Measurements from ENCODE around the gene GDF15. TPM values are rescaled to one million over a fixed set of nuclear protein-coding genes. Genes with fewer than 3 reads are reported as not detected.

The GDF15 gene
- total RNA-seq (1 to 10 TPM in 3 of 5 donors, not detected in 2; 1.5 to 1.7 (median 1.5) TPM), total RNA-seq (0 to 10.9 (median 0) reads per million in 29 experiments)
- total RNA-seq (2013): 0.28 TPM

GRCh38 chr19:18385675-18386542 is at the start of gene GDF15:
Gene GDF15 (plus strand): TSS chr19:18386158. CDS start chr19:18386190, 32 bp downstream.
- Mint-ChIP-seq H3K36me3 (no peaks in the 10 kb centered on the region), H3K27me3 (peaks cover 14 to 62% of the 10 kb centered on the region in 2 donors), H3K9me3 (no peaks in the 10 kb centered on the region), H3K4me1 (peaks cover 10 to 19% (median 12%) of the 10 kb centered on the region in 3 donors), H3K27ac (no peak within 1 kb of the TSS), H3K4me3 (peak within 1 kb of the TSS in 1 of 3 donors; percentile 75)
- H3K4me1 ChIP-seq (ENCODE audit: control insufficient read depth in 1 of 2, extremely low read depth in 1 of 2, insufficient read depth in 2 of 2, low read length in 2 of 2): peaks cover 4 to 18% of the 10 kb centered on the region in 2 experiments
- ChIA-PET CTCF (no interaction called here), POLR2A (no interaction called here)
- ATAC-seq (replicated peaks in 1 of 4) (no peak), DNase-seq (peak in 15 of 35 experiments; percentile 4 to 49 (median 23))
- H3K9me3 ChIP-seq: no peaks in the 10 kb centered on the region
- H3K27ac ChIP-seq (ENCODE audit: low read length): no peak within 1 kb of the TSS
- 53% methylated on average over 24 of the region's 33 CpGs for WGBS (ENCODE audit: insufficient coverage)
- H3K4me3 ChIP-seq (ENCODE audit: control insufficient read depth in 1 of 2, extremely low read depth in 1 of 2, low read length in 1 of 2): no peak within 1 kb of the TSS
- peaks cover 0 to 80% of the 10 kb centered on the region in 2 experiments for H3K27me3 ChIP-seq (replicated peaks in 1 of 2; ENCODE audit: control insufficient read depth in 2 of 2, extremely low read depth in 1 of 2, insufficient read depth in 2 of 2, low read length in 1 of 2)
- no peaks in the 10 kb centered on the region for H3K36me3 ChIP-seq (ENCODE audit: control insufficient read depth in 2 of 2, extremely low read depth in 1 of 2, insufficient read depth in 1 of 2, low read length in 1 of 2)

DNA sequence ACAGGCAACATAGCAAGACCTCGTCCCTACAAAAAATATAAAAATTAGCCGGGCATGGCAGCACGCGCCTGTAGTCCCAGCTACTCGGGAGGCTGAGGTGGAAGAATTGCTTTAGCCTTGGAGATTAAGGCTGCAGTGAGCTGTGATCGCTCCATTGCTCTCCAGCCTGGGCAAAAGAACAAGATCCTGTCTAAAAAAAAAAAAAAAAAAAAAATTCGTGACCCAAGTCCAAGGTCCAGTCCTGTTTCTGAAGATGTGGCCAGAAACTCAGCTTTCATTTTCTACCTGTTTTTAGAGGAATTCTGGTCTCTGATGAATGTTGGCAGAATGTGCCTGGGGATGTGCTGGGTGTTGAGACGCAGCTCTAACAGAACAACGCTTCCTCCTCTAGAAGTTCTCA is 47.4 kb upstream of the GDF15 start:
- Mint-ChIP-seq H3K27me3 (no peaks in the 10 kb centered on the region), H3K4me3 (peak overlapping the region in 2 of 3 donors; percentile 29 to 39), H3K27ac (no peak overlapping the region), H3K9me3 (no peaks in the 10 kb centered on the region), H3K4me1 (peaks cover 14 to 22% (median 20%) of the 10 kb centered on the region in 3 donors), H3K36me3 (no peaks in the 10 kb centered on the region)
- Histone ChIP-seq H3K27me3 (replicated peaks in 1 of 2; ENCODE audit: control insufficient read depth in 2 of 2, extremely low read depth in 1 of 2, insufficient read depth in 2 of 2, low read length in 1 of 2) (peaks cover 0 to 5% of the 10 kb centered on the region in 2 experiments), H3K4me1 (ENCODE audit: control insufficient read depth in 1 of 2, extremely low read depth in 1 of 2, insufficient read depth in 2 of 2, low read length in 2 of 2) (peaks cover 0 to 19% of the 10 kb centered on the region in 2 experiments), H3K27ac (ENCODE audit: low read length) (no peak overlapping the region), H3K9me3 (no peaks in the 10 kb centered on the region), H3K4me3 (ENCODE audit: control insufficient read depth in 1 of 2, extremely low read depth in 1 of 2, low read length in 1 of 2) (no peak overlapping the region), H3K36me3 (ENCODE audit: control insufficient read depth in 2 of 2, extremely low read depth in 1 of 2, insufficient read depth in 1 of 2, low read length in 1 of 2) (peaks cover 0 to 5% of the 10 kb centered on the region in 2 donors)
- ChIA-PET CTCF (interaction anchor here in 1 of 2 donors (0.6 to 2.2 kb wide), 3 partner anchors 10 to 134 kb away, joined by 3 to 6 read pairs (median 6); partner anchors contain the start of gene RAB3A), POLR2A (interaction anchor here (0.5 to 1.3 kb wide), 2 partner anchors 10 to 180 kb away, joined by 3 to 4 read pairs; no protein-coding TSS in a partner anchor)
- ATAC-seq (replicated peaks in 1 of 4): no peak
- DNase-seq: no peak
- WGBS (ENCODE audit: insufficient coverage): no CpG with 5 or more reads among the region's 9 CpGs

GRCh38 chr19:18339723-18340122 is 46.2 kb upstream of the GDF15 start:
- Mint-ChIP-seq H3K27me3 (no peaks in the 10 kb centered on the region), H3K4me3 (peak overlapping the region; percentile 77 to 89 (median 87)), H3K27ac (peak overlapping the region; percentile 83 to 88), H3K9me3 (no peaks in the 10 kb centered on the region), H3K4me1 (peaks cover 14 to 22% (median 20%) of the 10 kb centered on the region in 3 donors), H3K36me3 (no peaks in the 10 kb centered on the region)
- H3K4me3 ChIP-seq (ENCODE audit: control insufficient read depth in 1 of 2, extremely low read depth in 1 of 2, low read length in 1 of 2): peak overlapping the region; percentile 45 to 80
- POLR2A ChIA-PET: interaction anchor here in 1 of 2 donors (0.6 to 1.3 kb wide), 2 partner anchors 11 to 66 kb away, joined by 3 read pairs; no protein-coding TSS in a partner anchor
- H3K4me1 ChIP-seq (ENCODE audit: control insufficient read depth in 1 of 2, extremely low read depth in 1 of 2, insufficient read depth in 2 of 2, low read length in 2 of 2): peaks cover 0 to 19% of the 10 kb centered on the region in 2 experiments
- ATAC-seq (replicated peaks in 1 of 4) (no peak), DNase-seq (no peak)
- 40% methylated on average over 1 of the region's 6 CpGs for WGBS (ENCODE audit: insufficient coverage)
- H3K9me3 ChIP-seq: no peaks in the 10 kb centered on the region
- peaks cover 0 to 10% of the 10 kb centered on the region in 2 donors for H3K36me3 ChIP-seq (ENCODE audit: control insufficient read depth in 2 of 2, extremely low read depth in 1 of 2, insufficient read depth in 1 of 2, low read length in 1 of 2)
- peaks cover 0 to 2% of the 10 kb centered on the region in 2 experiments for H3K27me3 ChIP-seq (replicated peaks in 1 of 2; ENCODE audit: control insufficient read depth in 2 of 2, extremely low read depth in 1 of 2, insufficient read depth in 2 of 2, low read length in 1 of 2)
- CTCF ChIA-PET: interaction anchor here in 1 of 2 donors (2.2 kb wide), 1 partner anchor 11 kb away, joined by 6 read pairs; no protein-coding TSS in a partner anchor
- peak overlapping the region; percentile 49 for H3K27ac ChIP-seq (ENCODE audit: low read length)

- peaks cover 0 to 2% of the 10 kb centered on the region in 2 experiments for H3K27me3 ChIP-seq (replicated peaks in 1 of 2; ENCODE audit: control insufficient read depth in 2 of 2, extremely low read depth in 1 of 2, insufficient read depth in 2 of 2, low read length in 1 of 2)
- no peaks in the 10 kb centered on the region for H3K27me3 Mint-ChIP-seq
- H3K4me3 Mint-ChIP-seq: peak within 1 kb of the TSS; percentile 77 to 89 (median 87)
- WGBS (ENCODE audit: insufficient coverage): 3% methylated on average over 68 of the region's 69 CpGs
- H3K27ac ChIP-seq (ENCODE audit: low read length): peak within 1 kb of the TSS; percentile 67
- H3K36me3 Mint-ChIP-seq: no peaks in the 10 kb centered on the region
- ChIA-PET CTCF (no interaction called here), POLR2A (interaction anchor here in 1 of 2 donors (0.6 kb wide), 1 partner anchor 67 kb away, joined by 3 read pairs; no protein-coding TSS in a partner anchor)
- ATAC-seq (replicated peaks in 1 of 4) (peak; percentile 53 to 62 (median 61)), DNase-seq (peak in 29 of 35 experiments; percentile 4 to 75 (median 36))
- H3K9me3 Mint-ChIP-seq: no peaks in the 10 kb centered on the region
- peaks cover 14 to 22% (median 20%) of the 10 kb centered on the region in 3 donors for H3K4me1 Mint-ChIP-seq
- peaks cover 5 to 13% of the 10 kb centered on the region in 2 donors for H3K36me3 ChIP-seq (ENCODE audit: control insufficient read depth in 2 of 2, extremely low read depth in 1 of 2, insufficient read depth in 1 of 2, low read length in 1 of 2)
- peak within 1 kb of the TSS; percentile 94 for H3K27ac Mint-ChIP-seq
- no peaks in the 10 kb centered on the region for H3K9me3 ChIP-seq
- H3K4me3 ChIP-seq (ENCODE audit: control insufficient read depth in 1 of 2, extremely low read depth in 1 of 2, low read length in 1 of 2): peak within 1 kb of the TSS; percentile 45 to 80
- peaks cover 0 to 19% of the 10 kb centered on the region in 2 experiments for H3K4me1 ChIP-seq (ENCODE audit: control insufficient read depth in 1 of 2, extremely low read depth in 1 of 2, insufficient read depth in 2 of 2, low read length in 2 of 2)
Measured at GRCh38 chr19:18340190-18340989, 45.6 kb upstream of the GDF15 start, which contains the start of gene PGPEP1. Gene PGPEP1 (plus strand): TSS chr19:18340598. CDS start chr19:18340682, 84 bp downstream.

- H3K36me3 Mint-ChIP-seq: peaks cover 5% of the 10 kb centered on the region
- Histone ChIP-seq H3K36me3 (ENCODE audit: control insufficient read depth in 2 of 2, extremely low read depth in 1 of 2, insufficient read depth in 1 of 2, low read length in 1 of 2) (peaks cover 6 to 15% of the 10 kb centered on the region in 2 donors), H3K4me1 (ENCODE audit: control insufficient read depth in 1 of 2, extremely low read depth in 1 of 2, insufficient read depth in 2 of 2, low read length in 2 of 2) (peaks cover 0 to 19% of the 10 kb centered on the region in 2 experiments), H3K9me3 (no peaks in the 10 kb centered on the region), H3K27me3 (replicated peaks in 1 of 2; ENCODE audit: control insufficient read depth in 2 of 2, extremely low read depth in 1 of 2, insufficient read depth in 2 of 2, low read length in 1 of 2) (peaks cover 0 to under 1% of the 10 kb centered on the region in 2 experiments), H3K27ac (ENCODE audit: low read length) (peak overlapping the region; percentile 67), H3K4me3 (ENCODE audit: control insufficient read depth in 1 of 2, extremely low read depth in 1 of 2, low read length in 1 of 2) (peak overlapping the region; percentile 45 to 80)
- WGBS (ENCODE audit: insufficient coverage): 0% methylated on average over 4 of the region's 18 CpGs
- peak; percentile 25 to 70 (median 53) for DNase-seq
- no peaks in the 10 kb centered on the region for H3K9me3 Mint-ChIP-seq
- peaks cover 14 to 25% (median 23%) of the 10 kb centered on the region in 3 donors for H3K4me1 Mint-ChIP-seq
- H3K27me3 Mint-ChIP-seq: no peaks in the 10 kb centered on the region
- peak overlapping the region; percentile 94 for H3K27ac Mint-ChIP-seq
- ATAC-seq (replicated peaks in 1 of 4): peak; percentile 77 to 86 (median 81)
- CTCF ChIA-PET: interaction anchor here in 1 of 2 donors (1.0 kb wide), 1 partner anchor 12 kb away, joined by 5 read pairs; no protein-coding TSS in a partner anchor
- POLR2A ChIA-PET: no interaction called here
- H3K4me3 Mint-ChIP-seq: peak overlapping the region; percentile 77 to 87 (median 84)
Measured at GRCh38 chr19:18340990-18341868, 44.7 kb upstream of the GDF15 start.

Measured in T-cell (primary cell).